HG03175 (cell line): ENCODE measurements around the gene GPX4.

Source experiments
- ATAC-seq: cut with Tn5 transposase; IDR thresholded peaks from one replicate; pipeline ENCODE4 v1.9.1; 2021; ENCODE audit warnings: mild to moderate bottlenecking, moderate library complexity; ENCODE audit not compliant: unreplicated experiment

GPX4 gene

DNA sequence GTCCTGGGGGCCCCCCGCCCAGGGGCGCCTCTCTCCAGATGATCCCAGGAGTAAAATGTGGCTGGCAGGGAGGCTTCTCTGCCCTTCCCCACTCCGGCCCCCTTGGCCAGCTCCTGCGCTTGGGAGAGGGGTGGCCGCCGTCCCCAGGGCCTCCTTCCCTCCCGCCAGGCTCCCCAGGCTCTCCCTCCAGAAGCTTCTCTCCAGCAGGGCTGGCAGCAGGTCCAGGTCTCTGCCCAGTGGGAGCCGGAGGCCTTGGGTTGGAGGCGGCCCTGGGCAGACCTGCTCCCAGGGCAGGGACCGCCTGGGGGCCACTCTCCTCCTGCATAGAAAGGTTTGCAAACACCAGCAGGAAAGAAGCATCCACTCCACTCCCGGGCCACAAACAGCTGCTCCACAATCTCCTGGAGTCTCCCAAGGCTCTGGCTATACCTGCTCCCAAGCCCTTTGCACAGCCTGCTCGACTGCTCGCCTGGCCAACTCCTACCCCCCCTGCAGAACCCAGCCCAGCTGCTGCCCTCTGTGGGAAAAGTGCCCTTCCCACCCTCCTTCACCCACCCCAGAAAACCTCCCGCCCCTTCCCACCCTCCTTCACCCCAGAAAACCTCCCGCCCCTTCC, 44.2 kb downstream of the GPX4 start:
- ATAC-seq = no peak

- ATAC-seq = no peak
These were observed 45.7 kb downstream of the GPX4 start for GRCh38 chr19:1149259-1150045.

DNA sequence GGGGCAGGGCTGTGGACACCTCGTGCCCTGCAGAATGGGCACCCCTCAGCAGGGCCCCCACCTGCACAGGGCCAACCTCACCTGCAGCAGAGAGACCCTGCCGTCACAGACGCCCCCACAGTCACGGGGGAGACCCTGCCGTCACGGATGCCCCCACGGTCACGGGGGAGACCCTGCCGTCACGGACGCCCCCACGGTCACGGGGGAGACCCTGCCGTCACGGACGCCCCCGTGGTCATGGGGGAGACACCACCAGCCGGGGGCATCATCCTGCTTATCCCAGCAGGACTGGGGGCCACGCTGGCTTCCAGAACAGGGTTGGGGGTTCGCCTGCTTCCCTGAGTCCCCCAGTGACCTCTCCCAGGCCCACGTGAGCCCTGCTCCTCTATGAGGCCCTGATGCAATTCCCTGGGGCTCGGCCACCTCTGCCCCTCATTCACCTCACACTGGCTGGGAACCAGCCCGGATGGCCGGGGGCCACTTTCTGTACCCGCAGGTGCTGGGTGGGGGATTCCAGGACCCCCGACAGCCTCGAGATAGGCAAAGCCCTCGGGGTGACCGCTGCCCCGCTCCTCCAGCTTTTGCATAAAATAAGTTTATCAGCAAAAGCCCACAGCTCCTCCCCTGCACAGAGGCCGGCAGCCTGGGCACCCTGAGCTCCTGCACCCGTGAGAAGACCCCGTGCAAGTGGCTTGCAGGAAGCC, 46.7 kb downstream of the GPX4 start:
- ATAC-seq = no peak

GRCh38 chr19:1151037-1151724, 47.4 kb downstream of the GPX4 start:
- no peak for ATAC-seq

DNA sequence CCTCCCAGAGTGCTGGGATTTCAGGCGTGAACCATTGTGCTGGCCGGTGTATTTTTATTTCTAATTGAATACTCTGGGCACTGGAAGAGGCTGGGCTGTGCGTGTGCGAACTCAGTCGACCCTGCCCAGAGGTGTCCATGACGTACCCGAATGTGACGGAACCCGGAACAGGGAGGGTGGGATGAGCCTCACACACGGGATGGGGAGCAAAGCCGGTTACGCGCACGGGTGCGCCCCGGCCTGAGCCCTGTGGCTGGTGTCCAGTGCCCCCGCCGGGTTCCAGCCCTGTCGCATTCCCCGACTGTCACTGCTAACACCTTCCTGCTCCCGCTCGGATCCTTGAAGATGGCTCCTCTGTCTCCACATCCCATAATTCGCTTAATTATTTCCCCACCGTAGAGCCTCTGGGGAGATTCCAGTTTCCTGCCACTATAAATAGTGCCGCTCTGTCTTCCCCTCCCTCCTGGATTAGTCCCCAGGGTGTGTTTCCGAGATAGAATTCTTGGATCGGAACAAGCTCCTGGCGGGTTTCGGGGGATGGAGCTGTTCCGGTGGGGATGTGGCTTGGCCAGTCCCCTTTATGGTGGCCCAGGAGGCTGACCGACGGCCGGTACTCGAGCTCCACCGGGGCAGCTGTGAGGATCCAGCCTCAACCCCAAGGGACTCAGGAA, 48.3 kb downstream of the GPX4 start:
- ATAC-seq = no peak

DNA sequence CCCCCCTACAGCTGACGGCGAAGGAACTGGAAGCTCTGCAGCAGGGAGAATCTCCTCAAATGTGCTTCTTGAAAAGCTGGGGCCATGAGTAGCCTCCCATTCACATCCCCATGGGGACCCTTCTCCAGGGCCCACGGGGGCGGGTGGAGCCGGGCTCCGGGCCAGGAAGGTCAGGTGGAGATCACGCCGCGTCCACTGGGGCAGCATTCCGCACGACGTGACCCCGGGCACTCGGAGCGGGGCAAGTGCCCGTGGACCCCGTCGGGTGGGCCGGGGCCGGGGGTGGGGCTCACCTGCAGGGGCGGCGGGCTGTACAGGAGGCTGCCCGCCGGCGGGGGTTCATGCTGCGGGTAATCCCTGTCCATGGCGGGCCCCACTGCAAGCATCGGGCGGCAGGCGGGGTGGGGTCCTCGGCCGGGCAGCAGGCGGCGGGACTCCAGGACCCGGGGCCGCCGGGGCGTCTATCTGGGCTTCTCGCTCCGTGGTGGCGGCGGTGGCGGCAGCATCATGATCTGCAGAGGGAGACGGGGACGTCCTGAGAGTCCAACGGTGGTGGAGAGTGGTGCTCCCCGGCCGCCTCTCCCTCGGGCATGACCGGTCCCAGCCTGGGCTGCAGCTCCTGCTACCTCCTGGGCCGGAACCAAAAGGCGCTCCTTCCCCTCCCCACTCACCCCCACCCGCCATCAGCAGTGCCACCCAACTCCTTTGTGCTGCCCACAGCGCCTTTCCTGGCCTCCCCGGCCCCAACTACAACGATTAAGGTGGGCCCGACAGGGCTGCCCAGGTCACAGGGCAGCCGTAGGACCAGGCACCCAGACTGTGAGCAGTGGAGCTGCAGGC, 50.3 kb downstream of the GPX4 start:
- no peak for ATAC-seq

DNA sequence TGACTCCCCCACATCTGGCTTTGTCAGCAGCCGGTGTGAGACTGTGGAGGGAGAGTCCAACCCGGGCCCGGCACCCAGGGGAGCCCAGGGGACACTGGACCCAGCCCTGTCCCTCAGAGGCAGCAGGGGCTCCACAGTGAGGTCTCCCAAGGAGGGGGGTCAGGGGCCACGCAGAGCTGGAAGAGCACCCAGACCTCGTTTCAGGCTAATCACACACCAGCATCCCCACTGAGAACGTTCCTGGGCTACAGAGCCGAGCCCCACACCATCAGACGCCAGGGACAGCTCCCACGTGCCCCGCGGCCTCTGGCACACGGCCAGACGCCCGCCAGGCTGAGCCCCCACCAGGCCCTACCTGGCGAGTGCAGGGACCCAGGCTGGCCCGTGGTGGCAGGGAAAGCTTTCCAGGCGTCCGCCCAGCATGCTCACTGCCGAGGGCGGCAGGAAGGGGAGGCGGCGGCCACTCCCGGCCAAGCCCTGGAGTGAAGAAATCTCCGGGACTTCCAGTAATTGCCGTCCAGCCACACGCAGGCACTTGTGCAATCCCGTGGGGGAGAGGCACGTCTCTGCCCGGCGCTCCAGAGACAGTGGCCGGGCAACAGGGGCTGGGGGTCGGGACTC, 51.0 kb downstream of the GPX4 start:
- ATAC-seq = no peak

DNA sequence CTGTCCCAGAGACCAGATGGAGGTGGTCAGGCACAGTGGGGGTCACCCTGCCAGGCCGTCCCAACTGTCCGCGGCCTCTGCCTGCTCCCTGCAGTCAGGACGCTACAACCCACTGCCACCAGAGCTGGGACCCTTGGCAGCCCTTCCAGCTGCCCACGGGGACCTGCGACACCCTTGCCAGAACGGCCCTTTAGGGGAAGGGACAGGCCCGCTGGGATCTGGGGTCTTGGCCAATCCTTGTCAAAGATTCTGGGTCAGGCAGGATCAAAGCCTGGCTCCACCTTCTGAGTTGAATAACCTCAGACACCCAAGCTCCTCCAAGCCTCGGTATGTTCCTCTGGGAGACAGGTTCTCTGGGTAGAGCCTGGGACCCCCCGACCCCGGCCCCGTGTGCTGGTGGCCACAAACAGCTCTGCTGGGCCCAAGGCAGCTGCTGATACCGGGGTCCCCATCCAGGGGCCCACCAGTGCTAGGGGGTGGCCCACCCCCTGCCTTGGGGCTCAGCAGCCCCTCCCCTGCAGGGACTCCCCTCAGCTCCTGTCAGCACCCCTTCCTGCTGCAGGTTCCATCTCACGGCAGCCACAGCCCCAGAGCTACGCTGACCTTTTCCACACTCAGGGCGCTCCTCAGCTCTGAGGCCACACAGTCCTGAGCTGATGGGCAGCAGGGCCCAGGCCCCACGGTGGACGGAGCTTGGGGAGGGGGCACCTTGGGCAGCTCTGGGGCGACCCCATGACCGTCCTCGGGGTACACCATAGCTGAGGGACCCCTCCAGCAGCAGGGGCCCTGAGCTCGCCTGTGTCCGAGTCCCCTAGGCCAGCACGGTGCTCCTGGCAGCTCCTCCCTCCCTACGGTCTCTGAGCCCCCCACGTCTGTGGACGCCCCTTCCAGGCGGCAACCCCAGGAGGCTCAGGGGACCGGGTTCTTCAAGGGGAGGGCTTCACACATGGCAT, 51.8 kb downstream of the GPX4 start:
- no peak for ATAC-seq
